Endothelial cell of umbilical vein (primary cell): Measurements from ENCODE around the gene SPART. TPM values are rescaled to one million over a fixed set of nuclear protein-coding genes. Genes with fewer than 3 reads are reported as not detected.

Experiments
- BruUV-seq: library from RNA; stranded (reverse); fragments of 400-500 nt; replicated peaks from 2 replicates; lab custom pipeline; 2021; lab: Mats Ljungman, UMichigan
- CTCF ChIA-PET: fragments of 300-600, 350-600 bp; sonication (Branson Sonifier 250); formaldehyde crosslinking; loops from one replicate; lab custom pipeline; 2021; ENCODE audit warnings: antibody characterized with exemption, inconsistent platforms; lab: Charles Lee
- POLR2A ChIA-PET: fragments of 300-600, 350-600 bp; sonication (Branson Sonifier 250); formaldehyde crosslinking; loops from one replicate; lab custom pipeline; 2021; ENCODE audit warnings: antibody characterized with exemption, inconsistent platforms; lab: Charles Lee
- DNase-seq: peaks from one replicate; pipeline ENCODE4 v3.0.0-alpha.2; 2011; ENCODE audit warnings: low read depth, low spot score
- FAIRE-seq: peaks from 2 replicates; lab custom pipeline; 2011; peaks lifted over from hg19 to GRCh38; lab: Jason Lieb, UNC
- H2AFZ ChIP-seq: 2 replicates; pipeline ENCODE4 v1.6.0; 2012; ENCODE audit warnings: low read depth, low read length, control low read depth, inconsistent platforms
- H3K27ac ChIP-seq: 2 replicates; pipeline ENCODE4 v1.5.1; 2011; ENCODE audit warnings: low read depth, mild to moderate bottlenecking, control low read depth, low read length, moderate library complexity; ENCODE audit not compliant: insufficient read depth
- H3K27me3 ChIP-seq, 2 experiments: 2 replicates each; pipeline versions ENCODE4 v1.6.0 to v1.6.1; 2011; ENCODE audit warnings: low read length in 2 of 2, mixed read lengths in 1 of 2; ENCODE audit not compliant: control insufficient read depth in 2 of 2, insufficient read depth in 2 of 2
- H3K36me3 ChIP-seq, 2 experiments: 2 replicates in 1 of 2; 3 replicates in 1 of 2; pipeline ENCODE4 v1.5.1; 2011; ENCODE audit warnings: low read length in 2 of 2, mild to moderate bottlenecking in 1 of 2, moderate library complexity in 1 of 2; ENCODE audit not compliant: control insufficient read depth in 2 of 2, insufficient read depth in 2 of 2; ENCODE audit errors: extremely low read depth in 1 of 2
- H3K4me1 ChIP-seq: 3 replicates; pipeline ENCODE4 v1.5.1; 2011; ENCODE audit warnings: mild to moderate bottlenecking, low read length; ENCODE audit not compliant: control insufficient read depth, insufficient read depth; ENCODE audit errors: extremely low read depth
- H3K4me2 ChIP-seq: 2 replicates; pipeline ENCODE4 v1.6.1; 2011; ENCODE audit warnings: low read length, control low read depth, mixed read lengths; ENCODE audit not compliant: insufficient read depth
- H3K4me3 ChIP-seq, 3 experiments: fragments of 200-600 bp in 1 of 3; sonication (generic), shearing (Covaris generic) in 1 of 3; replicated peaks in 1 of 3; 2 replicates each; pipeline ENCODE4 v1.5.1; 2011 to 2016; ENCODE audit warnings: control low read depth in 3 of 3, low read length in 3 of 3, mild to moderate bottlenecking in 2 of 3, inconsistent platforms in 1 of 3, low read depth in 1 of 3, moderate library complexity in 1 of 3; ENCODE audit not compliant: insufficient read depth in 1 of 3
- H3K79me2 ChIP-seq: 2 replicates; pipeline ENCODE4 v1.6.0; 2012; ENCODE audit warnings: low read length, inconsistent platforms; ENCODE audit not compliant: control insufficient read depth, insufficient read depth
- H3K9ac ChIP-seq: replicated peaks from 2 replicates; pipeline ENCODE3; 2011; ENCODE audit warnings: low read length, control low read depth; ENCODE audit not compliant: insufficient read depth; ENCODE audit errors: extremely low read depth
- H3K9me1 ChIP-seq: replicated peaks from 3 replicates; pipeline ENCODE4 v1.6.0; 2011; ENCODE audit warnings: mild to moderate bottlenecking, low read length; ENCODE audit not compliant: control insufficient read depth, insufficient read depth; ENCODE audit errors: extremely low read depth
- H3K9me3 ChIP-seq: replicated peaks from 2 replicates; pipeline ENCODE4 v1.5.1; 2012; ENCODE audit warnings: low read length, inconsistent platforms; ENCODE audit not compliant: control insufficient read depth, insufficient read depth
- H4K20me1 ChIP-seq: replicated peaks from 2 replicates; pipeline ENCODE3; 2011; ENCODE audit warnings: mild to moderate bottlenecking, low read length; ENCODE audit not compliant: control insufficient read depth, insufficient read depth; ENCODE audit errors: extremely low read depth
- CTCF ChIP-seq, 2 donors: IDR thresholded peaks; 1 replicate in 1 of 2; 2 replicates in 1 of 2; pipeline ENCODE4 v1.5.1; 2011; ENCODE audit warnings: low read length in 2 of 2, mild to moderate bottlenecking in 2 of 2, moderate library complexity in 2 of 2, control low read depth in 1 of 2, inconsistent platforms in 1 of 2, low read depth in 1 of 2; ENCODE audit not compliant: insufficient read depth in 1 of 2; ENCODE audit errors: extremely low read depth in 1 of 2
- EZH2 ChIP-seq: IDR thresholded peaks from 2 replicates; pipeline ENCODE4 v1.6.1; 2012; ENCODE audit warnings: borderline replicate concordance, low read depth, mild to moderate bottlenecking, moderate library complexity, low read length, inconsistent platforms; ENCODE audit not compliant: severe bottlenecking
- FOS ChIP-seq: IDR thresholded peaks from 2 replicates; pipeline ENCODE4 v1.6.1; 2011; ENCODE audit warnings: mild to moderate bottlenecking, low read length, moderate library complexity, borderline replicate concordance; ENCODE audit not compliant: insufficient read depth
- GATA2 ChIP-seq: IDR thresholded peaks from 2 replicates; pipeline ENCODE4 v1.7.0; 2011; ENCODE audit warnings: low read depth, mild to moderate bottlenecking, moderate library complexity, mixed read lengths, low read length; ENCODE audit not compliant: insufficient read length, insufficient read depth
- JUN ChIP-seq: IDR thresholded peaks from 2 replicates; pipeline ENCODE4 v1.6.1; 2011; ENCODE audit warnings: borderline replicate concordance, low read depth; ENCODE audit not compliant: insufficient read length, insufficient read depth
- MAX ChIP-seq: IDR thresholded peaks from 2 replicates; pipeline ENCODE4 v1.6.1; 2011; ENCODE audit not compliant: insufficient read depth, insufficient read length
- MYC ChIP-seq: IDR thresholded peaks from one replicate; pipeline ENCODE4 v1.6.1; 2011; ENCODE audit warnings: mild to moderate bottlenecking, low read depth, low read length
- POLR2A ChIP-seq: IDR thresholded peaks from 2 replicates; pipeline ENCODE4 v1.6.1; 2012; ENCODE audit warnings: low read depth, mild to moderate bottlenecking, control low read depth, low read length
- POLR2AphosphoS5 ChIP-seq: IDR thresholded peaks from 2 replicates; pipeline ENCODE4 v1.6.1; 2012; ENCODE audit warnings: low read depth, mild to moderate bottlenecking, control low read depth, low read length, moderate library complexity; ENCODE audit not compliant: insufficient read depth
- dilution Hi-C: fragments of 300-500 bp; cut with MboI; formaldehyde crosslinking; loops from one replicate; pipeline ENCODE4 v1.15.0; 2019; ENCODE audit warnings: low sequenced_read_pairs; ENCODE audit not compliant: extremely low pct_ligation_motif_present
- intact Hi-C: fragments of 100-400 bp; cut with micrococcal nuclease; formaldehyde crosslinking; loops from one replicate; pipeline ENCODE4 v1.10.0; 2022
- polyA plus RNA-seq, 4 experiments: library from polyadenylated mRNA; depleted of rRNA in 3 of 4; stranded (reverse) in 3 of 4; unstranded in 1 of 4; fragments of >200 nt; gene quantifications; 2 replicates each; pipeline versions ENCODE4 v1.2.1 to v1.2.3, GENCODE V29; 2011 to 2012; ENCODE audit warnings: missing spikeins in 1 of 4
- total RNA-seq: library from RNA; stranded (reverse); gene quantifications from 2 replicates; pipeline ENCODE4 v1.2.3, GENCODE V29; 2021

Gene SPART
- total and polyA plus RNA-seq, 2 donors (not counting 3 experiments of a cell fraction or from before 2014, with no cell fraction given), result 40.8 to 73.6 TPM

- BruUV-seq, result no TSS peak
- H3K4me1 ChIP-seq, result no peaks in the 10 kb centered on the region
- H2AFZ ChIP-seq, result no peak overlapping the region
- dilution Hi-C loops (no loop called here), intact Hi-C loops (no loop called here)
- no peak overlapping the region for H3K4me2 ChIP-seq
- no peak overlapping the region for H3K9ac ChIP-seq
- DNase-seq, result no peak
- no peaks in the 10 kb centered on the region for H4K20me1 ChIP-seq
- no peak for FAIRE-seq
- no peak overlapping the region for H3K4me3 ChIP-seq
- H3K27ac ChIP-seq, result no peak overlapping the region
- no peak for TF ChIP-seq JUN
- no peak for TF ChIP-seq MAX
- no peak for TF ChIP-seq POLR2AphosphoS5
- no peak for TF ChIP-seq POLR2A
- TF ChIP-seq MYC, result no peak
- no peak for TF ChIP-seq EZH2
- TF ChIP-seq FOS, result no peak
- no peak for TF ChIP-seq GATA2
- no peak for TF ChIP-seq CTCF (IDR thresholded peaks at IDR 0.05; ENCODE audit: extremely low read depth in 1 of 2, insufficient read depth in 1 of 2, low read depth in 1 of 2, low read length in 2 of 2)
- no peaks in the 10 kb centered on the region for H3K9me1 ChIP-seq
- H3K9me3 ChIP-seq, result no peaks in the 10 kb centered on the region
- CTCF ChIA-PET, result interaction anchor here (0.7 to 1.3 kb wide), 3 partner anchors 17 to 19 kb away, joined by 3 to 5 read pairs (median 4); no protein-coding TSS in a partner anchor
- H3K79me2 ChIP-seq, result no peaks in the 10 kb centered on the region
- H3K36me3 ChIP-seq, result no peaks in the 10 kb centered on the region
- POLR2A ChIA-PET, result no interaction called here
- H3K27me3 ChIP-seq, result peaks cover 0 to 2% of the 10 kb centered on the region in 2 experiments
Measured at GRCh38 chr13:36374063-36374462, 27.9 kb upstream of the SPART start.
